ENCODE results near the gene MYBPH.

MYBPH gene

GRCh38 chr1:203128716-203129500 lies 46.7 kb downstream of the MYBPH start:
- DNase-seq (ENCODE audit: low spot score), result no peak

- DNase-seq (ENCODE audit: low spot score), result no peak
Measured at GRCh38 chr1:203128431-203128715, 47.3 kb downstream of the MYBPH start.

GRCh38 chr1:203127666-203128430 lies 47.8 kb downstream of the MYBPH start, which contains the start of gene ADORA1:
Gene ADORA1 (plus strand): TSS chr1:203127726. CDS start chr1:203128842, 1,116 bp downstream.
- DNase-seq (ENCODE audit: low spot score), result no peak

DNA sequence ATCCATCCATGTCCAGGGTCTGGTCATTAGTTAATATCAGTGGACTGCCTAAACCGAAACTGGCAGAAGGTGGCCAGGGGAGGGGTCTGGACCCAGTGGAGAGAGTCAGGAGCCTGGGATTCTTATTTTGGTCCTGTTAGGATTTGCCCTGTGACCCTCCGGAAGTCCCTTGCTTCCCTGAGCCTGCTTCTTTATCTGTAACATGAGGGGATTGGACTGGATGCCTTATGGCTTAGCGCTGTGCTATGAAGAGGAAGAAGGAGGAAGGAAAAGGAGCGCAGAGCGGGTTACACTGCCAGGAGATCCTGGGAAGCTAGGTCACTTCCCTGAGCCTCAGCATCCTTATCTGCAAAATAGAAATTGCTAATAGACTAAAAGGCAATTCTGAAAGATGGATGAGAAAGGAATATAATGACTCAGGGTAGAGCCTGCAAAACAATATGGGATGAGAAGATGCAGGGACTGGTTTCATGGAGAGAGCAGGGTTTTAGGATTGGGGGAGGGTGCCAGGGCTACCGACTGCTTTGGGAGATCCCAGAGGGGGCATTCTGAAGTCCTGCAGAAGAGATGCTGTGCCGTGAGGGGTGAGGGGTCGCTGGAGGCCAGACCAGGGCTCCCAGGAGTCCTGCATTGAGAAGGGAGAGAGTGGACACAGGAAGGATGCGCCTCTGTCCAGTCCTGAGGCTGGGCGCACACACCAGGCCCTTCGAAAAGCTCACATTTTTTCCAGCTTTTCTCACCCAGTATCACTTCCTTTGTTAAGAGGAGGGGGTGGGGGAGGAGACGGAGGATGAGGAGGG lies 48.6 kb downstream of the MYBPH start:
- DNase-seq (ENCODE audit: low spot score), result no peak

DNA sequence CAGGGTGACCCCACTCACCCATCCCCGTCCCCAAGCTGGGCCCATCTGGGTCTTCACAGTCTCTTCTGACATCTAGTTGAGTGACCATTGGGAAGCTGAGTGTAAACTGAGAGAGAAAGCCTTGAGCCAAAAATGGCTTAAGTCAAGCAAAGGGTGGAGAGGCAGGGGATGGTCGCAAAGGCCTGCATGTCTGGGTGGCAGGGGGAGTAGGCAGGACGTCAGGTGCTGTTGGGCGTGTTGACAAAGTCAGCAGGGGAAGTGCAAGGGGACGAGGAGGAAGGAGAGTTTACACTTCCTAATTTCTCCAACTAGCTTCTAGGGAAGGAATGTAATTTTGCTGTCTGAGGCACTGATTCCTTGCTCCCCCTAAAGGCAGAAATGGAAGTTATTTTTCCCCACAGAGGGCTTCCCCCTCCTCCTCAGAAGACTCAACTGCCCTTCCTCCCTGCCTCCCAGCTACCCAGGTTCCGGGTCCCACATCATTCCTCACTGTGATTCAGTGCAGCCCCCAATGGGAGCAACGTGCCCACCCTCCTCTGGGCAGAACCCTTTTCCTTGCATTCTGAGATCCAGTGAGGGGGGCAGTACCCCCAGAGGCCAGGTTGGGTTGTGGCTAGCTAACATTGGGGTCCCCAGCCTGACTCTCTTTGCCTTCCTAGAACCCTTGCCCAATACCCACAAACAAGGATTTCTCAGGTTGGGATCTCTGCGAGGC lies 49.3 kb downstream of the MYBPH start:
- DNase-seq (ENCODE audit: low spot score), result no peak

GRCh38 chr1:203124546-203125317 lies 50.9 kb downstream of the MYBPH start:
- DNase-seq (ENCODE audit: low spot score), result no peak

DNA sequence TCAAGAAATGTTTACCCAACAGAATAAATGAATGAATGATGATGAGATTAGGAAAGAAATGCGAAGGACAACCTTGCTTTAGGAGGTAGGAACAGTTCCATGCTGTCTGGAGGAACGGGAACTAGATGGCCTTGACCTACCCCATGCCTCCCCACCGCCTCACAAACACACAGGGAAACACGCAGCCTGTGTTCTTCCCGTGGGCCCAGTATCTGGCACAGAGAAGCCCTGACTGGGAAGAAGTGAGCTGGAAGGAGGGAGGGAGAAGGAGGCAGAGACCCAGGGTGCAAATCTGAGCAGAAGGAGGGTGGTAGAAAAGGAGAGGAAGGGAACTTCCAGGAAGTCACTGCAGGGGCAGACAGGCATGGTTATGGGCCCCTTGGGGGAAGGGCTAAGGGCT lies 51.6 kb downstream of the MYBPH start:
- DNase-seq (ENCODE audit: low spot score), result no peak

DNA sequence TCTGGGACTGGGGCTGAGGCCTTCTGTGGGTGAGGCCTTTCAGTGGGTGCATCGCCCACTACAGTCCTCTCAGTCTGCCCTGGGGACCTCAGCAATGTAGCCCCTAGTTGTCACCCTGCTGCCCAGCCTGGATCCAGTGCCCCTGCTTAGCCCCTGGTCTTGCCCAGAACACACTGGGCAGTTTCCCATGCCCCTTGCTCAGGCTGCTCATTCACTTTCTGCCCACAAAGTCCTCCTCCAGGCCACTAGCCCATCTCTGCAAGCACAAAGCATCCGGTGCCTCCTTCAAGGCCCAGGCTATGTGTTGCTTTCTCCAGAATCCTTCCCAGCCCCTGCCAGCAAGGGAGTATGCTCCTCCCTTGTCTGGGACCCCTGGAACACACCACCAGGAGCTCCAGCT lies 53.5 kb downstream of the MYBPH start:
- no peak for DNase-seq (ENCODE audit: low spot score)

DNA sequence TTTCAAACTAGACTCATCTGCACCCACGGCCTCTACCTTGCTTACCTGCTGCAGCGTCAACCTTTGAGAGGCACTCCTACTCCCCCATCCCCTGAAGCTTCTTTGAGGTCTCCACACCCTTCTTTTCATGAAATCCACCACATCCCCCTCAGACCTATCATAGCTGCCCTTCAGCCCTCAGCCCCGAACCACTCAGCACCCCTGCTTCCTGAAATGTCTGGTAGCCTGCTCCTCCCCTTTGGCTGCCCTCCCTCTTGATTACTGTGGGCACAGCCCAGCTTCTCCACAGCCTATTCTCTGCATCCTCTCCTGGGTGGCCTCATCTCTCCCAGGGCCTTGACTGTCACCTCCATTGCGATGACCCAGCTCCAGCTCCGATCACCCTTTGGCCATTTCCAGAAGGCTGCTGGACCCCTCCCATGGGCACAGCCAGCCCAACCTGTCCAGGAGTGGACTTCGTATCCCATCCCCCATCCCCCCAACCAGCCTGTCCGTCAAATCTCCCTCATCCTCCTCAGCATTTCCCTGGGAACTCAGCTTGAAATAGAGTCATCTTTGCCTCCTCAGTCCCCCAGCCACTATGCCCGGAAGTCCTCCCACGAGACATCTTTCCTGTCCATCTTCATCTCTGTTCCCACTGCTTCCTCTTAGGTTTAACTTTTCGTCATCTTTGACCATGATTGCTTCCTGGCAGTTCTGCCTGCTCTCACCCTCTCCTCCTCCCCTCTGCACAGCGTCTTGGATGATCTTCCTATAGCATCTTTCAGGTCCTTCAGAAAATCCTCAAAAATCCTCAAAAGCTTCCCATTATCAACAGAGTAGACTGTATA lies 54.2 kb downstream of the MYBPH start:
- DNase-seq (ENCODE audit: low spot score), result no peak

DNA sequence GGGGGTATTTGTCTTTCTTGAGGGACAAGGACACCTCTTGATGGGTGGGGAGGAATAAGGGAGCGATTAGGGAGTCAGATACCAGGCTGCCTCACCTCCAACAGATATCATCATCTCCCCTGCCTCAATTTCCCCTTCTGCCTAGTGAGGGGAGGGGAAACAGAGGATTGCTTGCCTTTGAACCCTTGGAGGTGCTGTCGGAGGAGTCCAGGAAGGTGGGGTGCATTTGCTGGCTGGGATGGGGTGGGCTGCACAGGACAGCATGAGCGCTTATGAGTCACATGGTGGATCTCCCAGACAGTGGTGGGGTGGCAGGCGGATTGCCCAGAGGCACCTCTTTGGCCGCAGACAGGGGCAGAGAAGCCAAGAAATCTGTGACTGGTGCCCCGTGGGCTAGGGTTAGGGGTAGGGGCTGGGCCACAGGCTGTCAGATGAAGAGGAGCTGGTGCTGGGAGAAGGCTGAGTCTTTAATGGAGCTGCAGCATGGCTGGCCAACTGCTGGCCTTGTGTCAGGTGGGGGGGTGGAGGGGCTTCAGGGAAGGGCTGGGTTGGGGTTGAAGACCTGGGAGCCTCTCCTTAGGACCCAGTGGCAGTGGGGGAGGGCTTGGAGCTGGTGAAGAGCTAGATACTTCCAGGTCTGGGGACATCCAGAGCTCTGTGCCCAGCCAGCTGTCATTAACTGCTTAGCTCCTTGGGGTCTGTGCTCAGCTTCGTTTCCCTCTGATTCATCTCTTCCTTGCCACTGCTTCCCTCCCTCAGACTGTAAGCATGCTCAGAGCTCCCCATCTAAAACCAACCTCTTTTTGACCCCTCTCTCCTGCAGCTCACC lies 55.1 kb downstream of the MYBPH start:
- no peak for DNase-seq (ENCODE audit: low spot score)

Data from germinal center (tissue), 1 donor.